ENCODE measurements around the gene SLC25A31.

SLC25A31 gene

DNA sequence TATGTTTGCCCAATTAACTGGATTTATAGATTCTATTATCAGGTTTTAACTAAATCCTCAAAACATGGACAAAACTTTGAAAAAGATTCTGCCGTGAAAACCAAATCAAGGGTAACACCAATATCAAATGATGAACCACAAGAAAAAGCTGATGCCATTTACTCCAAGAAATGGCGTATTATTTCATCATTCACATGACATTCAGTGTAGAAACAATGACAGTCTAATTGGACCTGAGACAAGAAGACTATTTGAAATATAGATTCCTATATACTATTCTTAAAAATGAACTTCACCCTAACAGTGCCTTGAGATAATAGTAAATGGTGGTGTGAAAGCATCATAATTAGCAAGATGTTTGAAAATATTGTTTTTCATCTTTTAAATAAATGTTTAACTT, 4.8 kb downstream of the SLC25A31 start:
- Histone ChIP-seq H3K4me3 (no peak overlapping the region), H3K9ac (no peak overlapping the region), H3K4me2 (no peak overlapping the region), H3K36me3 (no peaks in the 10 kb centered on the region), H4K20me1 (no peaks in the 10 kb centered on the region), H3K27ac (no peak overlapping the region), H3K27me3 (no peaks in the 10 kb centered on the region), H3K9me3 (replicated peaks in 1 of 11) (peaks cover 0 to 8% (median 5%) of the 10 kb centered on the region in 11 experiments; a peak in 8 of 22 replicates), H3K4me1 (no peaks in the 10 kb centered on the region)
- no peak for TF ChIP-seq Cebpa-rat (IDR thresholded peaks at IDR 0.05)

DNA sequence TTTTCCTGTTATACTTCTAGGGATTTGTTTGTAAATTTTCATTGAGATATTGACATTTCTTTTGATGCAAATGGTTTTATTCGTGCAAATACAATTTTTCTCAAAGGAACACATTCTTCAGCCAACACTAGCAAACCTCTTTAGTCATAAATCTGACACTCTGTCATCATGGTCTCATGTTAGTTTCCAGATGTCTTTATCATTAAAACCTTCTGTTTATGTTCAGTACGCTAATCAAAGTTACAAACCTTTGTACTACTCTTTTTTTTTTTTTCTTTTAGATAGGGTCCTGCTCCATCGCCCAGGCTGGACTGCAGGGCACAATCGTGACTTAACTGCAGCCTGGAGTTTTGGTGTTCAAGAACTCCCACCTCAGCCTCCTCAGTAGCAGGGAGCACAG, 7.1 kb downstream of the SLC25A31 start:
- no peak overlapping the region for H3K27ac ChIP-seq
- H3K4me1 ChIP-seq = no peaks in the 10 kb centered on the region
- no peak overlapping the region for H3K4me2 ChIP-seq
- peaks cover 0 to 20% (median 8%) of the 10 kb centered on the region in 11 experiments; a peak in 15 of 22 replicates for H3K9me3 ChIP-seq (replicated peaks in 1 of 11)
- H3K4me3 ChIP-seq = no peak overlapping the region
- H3K27me3 ChIP-seq = no peaks in the 10 kb centered on the region
- TF ChIP-seq Cebpa-rat (IDR thresholded peaks at IDR 0.05) = no peak
- no peaks in the 10 kb centered on the region for H4K20me1 ChIP-seq
- no peak overlapping the region for H3K9ac ChIP-seq
- no peaks in the 10 kb centered on the region for H3K36me3 ChIP-seq

DNA sequence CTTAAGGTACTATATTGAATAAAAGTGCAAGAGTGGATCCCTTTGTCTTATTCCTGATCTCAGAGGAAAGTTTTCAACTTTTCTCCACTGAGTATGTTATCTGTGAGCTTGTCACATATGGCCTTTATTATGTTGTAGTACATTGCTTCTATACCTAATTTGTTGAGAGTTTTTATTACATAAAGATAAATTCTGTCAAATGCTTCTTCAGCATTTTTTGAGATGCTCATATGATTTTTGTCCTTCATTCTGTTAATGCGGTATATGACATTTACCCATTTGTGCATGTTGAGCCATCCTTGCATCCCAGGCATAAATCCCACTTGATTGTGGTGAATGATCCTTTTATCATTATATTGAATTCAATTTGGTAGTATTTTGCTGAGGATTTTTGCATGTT, 11.0 kb downstream of the SLC25A31 start:
- H3K9me3 ChIP-seq (replicated peaks in 1 of 11) = peaks cover 0 to 29% (median 10%) of the 10 kb centered on the region in 11 experiments; a peak in 15 of 22 replicates
- no peak overlapping the region for H3K9ac ChIP-seq
- no peak overlapping the region for H3K27ac ChIP-seq
- no peaks in the 10 kb centered on the region for H3K27me3 ChIP-seq
- no peaks in the 10 kb centered on the region for H3K4me1 ChIP-seq
- no peak overlapping the region for H3K4me2 ChIP-seq
- no peak for TF ChIP-seq Cebpa-rat (IDR thresholded peaks at IDR 0.05)
- no peaks in the 10 kb centered on the region for H4K20me1 ChIP-seq
- H3K4me3 ChIP-seq = no peak overlapping the region
- H3K36me3 ChIP-seq = no peaks in the 10 kb centered on the region

DNA sequence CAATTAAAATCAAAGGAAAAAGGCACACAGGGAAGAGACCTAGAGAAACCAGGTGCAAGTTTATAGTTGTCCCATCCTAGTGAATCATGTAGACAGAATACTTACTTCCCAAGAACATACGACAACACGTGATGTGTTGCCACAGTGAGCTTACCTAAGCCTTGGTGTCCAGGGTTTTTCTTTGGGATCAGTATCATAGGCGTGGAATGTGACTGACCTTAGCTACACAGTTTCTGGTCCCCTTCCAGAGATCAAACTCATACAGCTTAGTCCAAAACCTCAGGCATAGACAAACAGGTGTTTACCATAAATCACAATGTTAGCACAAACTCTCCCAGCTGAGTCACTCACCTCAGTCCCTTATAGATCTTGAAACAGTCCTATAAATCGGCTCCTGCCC, 17.7 kb downstream of the SLC25A31 start:
- Histone ChIP-seq H3K9ac (no peak overlapping the region), H3K4me2 (no peak overlapping the region), H3K4me1 (no peaks in the 10 kb centered on the region), H3K9me3 (replicated peaks in 1 of 11) (peaks cover 25 to 38% (median 31%) of the 10 kb centered on the region in 11 experiments), H3K27me3 (no peaks in the 10 kb centered on the region), H3K4me3 (no peak overlapping the region), H3K36me3 (no peaks in the 10 kb centered on the region), H3K27ac (no peak overlapping the region), H4K20me1 (no peaks in the 10 kb centered on the region)
- no peak for TF ChIP-seq Cebpa-rat (IDR thresholded peaks at IDR 0.05)

DNA sequence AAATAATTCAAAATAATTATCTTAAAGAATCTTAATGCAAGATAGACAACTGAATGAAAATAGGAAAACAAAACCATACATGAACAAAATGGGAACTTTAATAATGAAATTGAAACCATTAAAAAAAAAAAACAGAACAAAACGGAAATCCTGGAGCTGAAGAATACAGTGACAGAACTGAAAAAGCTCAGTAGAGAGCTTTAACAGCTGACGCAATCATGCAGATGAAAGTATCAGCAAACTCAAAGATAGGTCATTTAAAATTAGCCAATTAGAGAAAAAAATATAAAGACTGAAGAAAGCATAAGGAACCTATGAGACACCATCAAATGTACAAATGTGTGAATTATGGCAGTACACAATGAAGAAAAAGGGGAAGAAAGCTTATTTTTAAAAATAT, 18.8 kb downstream of the SLC25A31 start:
- Histone ChIP-seq H3K4me1 (no peaks in the 10 kb centered on the region), H4K20me1 (no peaks in the 10 kb centered on the region), H3K4me3 (no peak overlapping the region), H3K27ac (no peak overlapping the region), H3K4me2 (no peak overlapping the region), H3K27me3 (no peaks in the 10 kb centered on the region), H3K9me3 (replicated peaks in 1 of 11) (peaks cover 25 to 34% (median 31%) of the 10 kb centered on the region in 11 experiments), H3K9ac (no peak overlapping the region), H3K36me3 (no peaks in the 10 kb centered on the region)
- TF ChIP-seq Cebpa-rat (IDR thresholded peaks at IDR 0.05) = no peak

DNA sequence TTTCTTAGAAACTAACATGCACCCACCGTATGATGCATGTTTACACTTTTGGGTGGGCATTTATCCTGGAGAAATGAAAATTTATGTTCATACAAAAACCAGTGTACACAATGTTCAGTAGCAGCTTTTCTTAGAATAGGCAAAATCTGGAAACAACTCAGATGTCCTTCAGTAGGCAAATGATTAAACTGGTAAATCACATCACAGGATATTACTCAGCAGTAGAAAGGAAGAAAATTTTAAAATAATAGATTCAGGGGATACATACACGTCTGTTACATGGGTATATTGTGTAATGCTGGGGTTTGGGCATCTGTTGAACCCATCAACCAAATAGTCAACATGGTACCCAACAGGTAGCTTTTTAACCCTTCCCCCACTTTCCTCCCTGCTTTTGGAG, 26.7 kb downstream of the SLC25A31 start:
- Histone ChIP-seq H3K4me3 (no peak overlapping the region), H3K9me3 (replicated peaks in 1 of 11) (peaks cover 0 to 11% (median 7%) of the 10 kb centered on the region in 11 experiments; a peak in 12 of 22 replicates), H3K36me3 (no peaks in the 10 kb centered on the region), H3K4me2 (no peak overlapping the region), H3K27ac (no peak overlapping the region), H3K4me1 (no peaks in the 10 kb centered on the region), H4K20me1 (no peaks in the 10 kb centered on the region; a peak in 1 of 22 replicates), H3K27me3 (no peaks in the 10 kb centered on the region), H3K9ac (no peak overlapping the region)
- TF ChIP-seq Cebpa-rat (IDR thresholded peaks at IDR 0.05) = no peak

DNA sequence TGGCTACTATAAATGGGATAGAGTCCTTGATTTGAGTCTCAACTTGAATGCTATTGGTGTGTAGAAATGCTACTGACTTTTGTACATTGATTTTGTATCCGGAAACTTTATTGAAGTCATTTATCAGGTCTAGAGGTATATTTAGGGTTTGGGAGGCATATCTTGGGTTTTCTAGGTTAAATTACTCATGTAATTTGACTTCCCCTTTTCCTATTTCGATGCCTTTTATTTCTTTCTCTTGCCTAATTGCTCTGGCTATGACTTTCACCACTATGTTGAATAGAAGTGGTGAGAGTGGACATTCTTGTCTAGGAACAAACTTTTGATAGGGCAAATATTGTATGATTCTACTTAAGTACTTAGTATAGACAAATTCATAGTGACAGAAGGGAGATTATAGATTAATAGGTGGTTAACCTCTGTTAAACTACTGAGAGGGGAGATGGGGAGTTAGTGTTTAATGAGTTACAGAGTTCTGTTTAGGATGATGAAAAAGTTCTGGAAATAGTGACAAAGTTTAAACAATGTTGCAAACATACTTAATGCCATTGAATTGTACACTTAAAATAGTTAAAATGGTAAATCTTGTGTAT, 29.1 kb downstream of the SLC25A31 start:
- no peaks in the 10 kb centered on the region for H3K27me3 ChIP-seq
- H3K36me3 ChIP-seq = no peaks in the 10 kb centered on the region
- no peaks in the 10 kb centered on the region; a peak in 1 of 22 replicates for H4K20me1 ChIP-seq
- TF ChIP-seq Cebpa-rat (IDR thresholded peaks at IDR 0.05) = no peak
- no peak overlapping the region for H3K27ac ChIP-seq
- H3K4me3 ChIP-seq = no peak overlapping the region
- H3K9ac ChIP-seq = no peak overlapping the region
- H3K4me1 ChIP-seq = no peaks in the 10 kb centered on the region
- no peak overlapping the region for H3K4me2 ChIP-seq
- H3K9me3 ChIP-seq (replicated peaks in 1 of 11) = peaks cover 0 to 11% (median 7%) of the 10 kb centered on the region in 11 experiments; a peak in 12 of 22 replicates

DNA sequence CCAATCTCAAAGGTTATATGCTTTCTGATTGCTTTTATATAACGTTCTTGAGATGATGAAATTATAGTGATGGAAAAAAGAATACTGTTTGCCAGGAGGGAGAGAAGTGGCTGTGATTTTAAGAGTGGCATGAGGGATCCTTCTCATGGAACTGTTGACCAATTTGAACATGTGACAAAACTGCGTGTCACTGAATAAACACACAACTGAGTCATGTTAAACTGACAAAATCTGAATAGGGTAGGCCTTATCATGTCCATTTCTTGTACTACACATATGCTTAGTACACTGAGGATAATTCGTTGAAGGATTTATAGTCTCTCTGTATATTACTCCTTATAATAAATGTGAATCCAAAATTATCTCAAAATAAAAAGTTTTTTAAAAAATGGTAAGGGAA, 29.7 kb downstream of the SLC25A31 start:
- Histone ChIP-seq H3K4me3 (no peak overlapping the region), H3K4me2 (no peak overlapping the region), H3K9me3 (replicated peaks in 1 of 11) (peaks cover 0 to 11% (median 7%) of the 10 kb centered on the region in 11 experiments; a peak in 12 of 22 replicates), H4K20me1 (no peaks in the 10 kb centered on the region; a peak in 1 of 22 replicates), H3K27ac (no peak overlapping the region), H3K9ac (no peak overlapping the region), H3K27me3 (no peaks in the 10 kb centered on the region), H3K4me1 (no peaks in the 10 kb centered on the region), H3K36me3 (no peaks in the 10 kb centered on the region)
- no peak for TF ChIP-seq Cebpa-rat (IDR thresholded peaks at IDR 0.05)

DNA sequence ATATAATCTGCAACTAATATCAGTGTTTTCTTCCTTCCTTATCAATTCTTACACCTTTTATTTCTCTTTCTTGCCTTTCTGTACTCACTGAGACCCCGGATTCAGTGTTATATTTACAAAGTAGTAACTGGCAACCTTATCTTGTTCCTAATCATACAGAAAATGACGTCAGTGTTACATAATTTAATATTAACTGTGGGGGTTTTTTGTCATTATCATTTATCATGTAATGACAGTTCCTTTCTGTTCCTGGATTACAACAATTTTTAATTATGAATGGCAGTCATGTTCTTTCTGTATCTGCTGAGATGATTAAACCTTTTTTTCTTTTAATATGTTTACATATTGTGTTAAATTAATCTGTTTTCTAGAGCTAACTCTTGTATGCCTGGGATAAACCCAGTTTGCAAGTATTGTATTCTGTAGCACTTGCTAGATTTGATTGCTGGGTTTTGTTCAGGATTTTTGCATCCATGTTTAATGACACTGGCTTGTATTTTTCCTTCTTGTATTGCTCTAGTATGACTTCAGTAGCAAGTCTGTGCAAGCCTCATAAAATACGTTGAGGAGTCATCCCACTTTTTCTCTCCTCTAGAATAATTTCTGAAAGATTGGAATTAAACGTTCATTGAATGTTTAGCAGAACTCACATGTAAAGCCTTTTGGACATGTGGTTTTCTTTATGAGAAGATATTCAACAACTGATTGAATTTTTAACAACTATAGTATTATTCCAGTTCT, 41.5 kb downstream of the SLC25A31 start:
- H3K9ac ChIP-seq = no peak overlapping the region
- H3K4me1 ChIP-seq = no peaks in the 10 kb centered on the region
- H3K27me3 ChIP-seq = no peaks in the 10 kb centered on the region
- no peak for TF ChIP-seq Cebpa-rat (IDR thresholded peaks at IDR 0.05)
- no peak overlapping the region for H3K27ac ChIP-seq
- H3K9me3 ChIP-seq (replicated peaks in 1 of 11) = no peaks in the 10 kb centered on the region
- H3K4me2 ChIP-seq = no peak overlapping the region
- no peak overlapping the region for H3K4me3 ChIP-seq
- no peaks in the 10 kb centered on the region for H3K36me3 ChIP-seq
- H4K20me1 ChIP-seq = no peaks in the 10 kb centered on the region
